Ectodermal cell (in vitro differentiated cells): Measurements from ENCODE around the gene SDK2.

ENCODE experiments used
- H3K27ac ChIP-seq: 2 replicates; pipeline ENCODE4 v1.7.0; 2013; ENCODE audit warnings: mild to moderate bottlenecking, low read depth, low read length; ENCODE audit not compliant: insufficient read depth, poor library complexity, severe bottlenecking
- H3K27me3 ChIP-seq: 2 replicates; pipeline ENCODE4 v1.7.0; 2013; ENCODE audit warnings: mild to moderate bottlenecking, low read length; ENCODE audit not compliant: insufficient read depth, control insufficient read depth, poor library complexity, severe bottlenecking
- H3K36me3 ChIP-seq: one replicate; pipeline ENCODE4 v1.7.0; 2013; ENCODE audit warnings: low read length; ENCODE audit not compliant: control insufficient read depth, insufficient read depth
- H3K4me1 ChIP-seq: one replicate; pipeline ENCODE4 v1.7.0; 2013; ENCODE audit warnings: low read length; ENCODE audit not compliant: control insufficient read depth, insufficient read depth
- H3K4me3 ChIP-seq: 2 replicates; pipeline ENCODE4 v1.7.0; 2013; ENCODE audit warnings: low read depth, low read length, control low read depth; ENCODE audit not compliant: insufficient read depth
- H3K9me3 ChIP-seq: 2 replicates; pipeline ENCODE4 v1.7.0; 2013; ENCODE audit warnings: mild to moderate bottlenecking, low read length, moderate library complexity; ENCODE audit not compliant: control insufficient read depth
- WGBS, 2 experiments: methylation state at CpG; one replicate each; pipeline ENCODE4 v1.1.7; 2013; ENCODE audit warnings: missing lambda C conversion rate in 2 of 2; 5-methylcytosine and 5-hydroxymethylcytosine counted together

Gene SDK2

DNA sequence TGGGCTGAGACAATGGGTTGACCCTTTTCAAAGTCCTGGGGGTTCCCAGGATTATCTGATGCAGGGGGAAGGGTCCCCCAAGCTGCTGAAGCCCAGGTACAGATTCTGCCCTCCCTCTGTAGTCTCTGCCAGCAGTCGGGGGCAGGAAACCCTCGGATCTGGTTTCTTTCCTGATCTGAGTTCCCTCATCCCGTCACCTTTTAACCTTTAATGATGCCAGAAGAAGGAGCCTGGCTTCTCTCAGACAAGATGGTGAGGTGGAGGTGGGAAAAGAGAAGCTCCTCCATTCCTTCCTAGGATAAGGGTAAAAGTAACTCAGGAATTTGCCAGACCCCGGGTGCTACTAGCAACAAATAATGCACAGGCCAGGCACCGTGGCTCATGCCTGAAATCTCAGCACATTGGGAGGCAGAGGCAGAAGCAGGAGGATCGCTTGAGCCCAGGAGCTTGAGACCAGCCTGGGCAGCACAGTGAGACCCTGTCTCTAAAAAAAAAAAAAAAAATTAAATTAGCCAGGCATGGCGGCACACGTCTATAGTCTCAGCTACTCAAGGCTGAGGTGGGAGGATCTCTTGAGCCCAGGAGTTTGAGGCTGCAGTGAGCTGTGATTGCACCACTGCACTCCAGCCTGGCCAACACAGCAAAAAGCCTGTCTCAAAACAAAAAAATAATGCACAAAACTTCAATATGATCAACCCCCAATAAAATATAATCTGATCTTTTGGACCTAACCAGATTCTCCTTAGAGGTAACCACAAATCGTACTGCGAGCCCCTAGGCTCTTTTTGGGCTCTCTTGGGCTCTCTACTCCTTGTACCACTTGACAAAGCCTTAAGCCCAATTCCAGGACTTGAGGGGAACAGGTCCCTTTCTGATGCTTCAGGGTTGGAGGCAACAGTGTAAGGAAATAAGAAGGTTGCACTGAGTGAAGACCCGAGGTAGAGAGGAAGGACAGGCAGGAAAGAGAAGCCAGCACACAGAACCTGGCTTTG is 338.1 kb downstream of the SDK2 start:
- Histone ChIP-seq H3K4me1 (peaks cover 27% of the 10 kb centered on the region), H3K27me3 (no peaks in the 10 kb centered on the region), H3K36me3 (no peaks in the 10 kb centered on the region), H3K4me3 (no peak overlapping the region), H3K27ac (no peak overlapping the region), H3K9me3 (no peaks in the 10 kb centered on the region)
- WGBS, 2 experiments = 85 to 88% methylated on average over 11 of the region's 11 CpGs

DNA sequence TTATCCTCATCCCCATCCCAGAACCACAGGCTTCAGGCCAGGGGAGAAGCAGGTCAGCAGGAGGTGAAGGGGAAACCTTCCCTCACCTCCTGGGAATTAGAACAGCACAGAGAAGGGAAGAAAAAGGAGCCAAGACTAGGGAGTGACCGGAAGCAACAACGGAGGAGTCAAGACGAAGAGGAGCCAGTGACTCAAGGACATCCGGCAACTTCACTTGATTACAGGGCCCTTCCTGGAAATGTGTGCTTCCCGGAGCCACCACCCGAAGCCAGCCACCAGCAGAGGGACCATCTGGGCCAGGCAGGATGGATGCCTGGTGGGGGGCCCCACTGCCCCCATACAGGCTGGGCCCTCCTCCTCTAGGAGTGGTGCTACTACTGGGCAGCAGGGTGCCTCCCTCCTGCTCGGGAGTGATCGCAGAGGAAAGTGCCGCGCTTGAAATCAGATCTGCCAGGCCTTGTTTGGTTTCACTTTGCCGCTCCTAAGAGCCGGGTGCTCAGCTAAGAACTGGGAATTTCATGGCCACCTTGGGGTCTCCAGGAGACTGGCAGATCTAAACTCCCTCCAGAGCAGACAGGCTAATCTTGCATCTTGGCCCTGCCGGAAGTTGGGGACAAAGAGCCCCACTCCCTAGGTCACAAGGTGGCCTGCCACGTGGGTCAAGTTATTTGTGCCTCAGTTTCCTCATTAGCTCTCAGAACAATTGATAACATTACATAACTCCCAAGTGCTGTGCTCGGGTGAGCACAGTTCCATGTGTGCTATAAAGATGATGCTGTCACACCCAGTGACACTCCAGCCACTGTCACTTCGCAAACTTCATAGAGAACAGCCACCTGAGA is 339.1 kb downstream of the SDK2 start:
- H3K4me3 ChIP-seq = no peak overlapping the region
- H3K27ac ChIP-seq = peak overlapping the region; percentile 50
- peaks cover 24% of the 10 kb centered on the region for H3K4me1 ChIP-seq

DNA sequence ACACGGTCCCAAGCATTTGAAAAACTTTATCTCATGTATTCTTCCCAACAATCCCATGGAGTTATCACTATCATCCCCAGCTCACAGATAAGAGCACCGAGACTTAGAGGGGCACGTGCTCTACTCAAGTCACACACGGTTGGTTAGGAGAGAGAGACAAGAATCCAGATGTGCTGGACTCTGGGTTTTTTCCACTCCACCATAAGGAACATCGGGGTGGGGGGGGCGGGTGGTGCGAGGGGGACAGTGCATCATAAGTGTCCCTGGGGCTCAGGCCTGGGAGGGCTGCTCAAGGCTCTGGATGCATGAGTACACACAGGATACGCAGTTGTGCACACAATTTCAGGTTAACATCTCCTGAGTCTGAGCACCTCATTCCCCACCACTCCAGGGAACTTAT is 339.8 kb downstream of the SDK2 start:
- no peak overlapping the region for H3K27ac ChIP-seq

More for the DNA sequence above, 339.1 kb downstream of the SDK2 start:
- no peaks in the 10 kb centered on the region for H3K9me3 ChIP-seq
- 44 to 47% methylated on average over 16 of the region's 16 CpGs for whole genome bisulfite sequencing, 2 experiments
- H3K36me3 ChIP-seq = no peaks in the 10 kb centered on the region
- H3K27me3 ChIP-seq = no peaks in the 10 kb centered on the region

DNA sequence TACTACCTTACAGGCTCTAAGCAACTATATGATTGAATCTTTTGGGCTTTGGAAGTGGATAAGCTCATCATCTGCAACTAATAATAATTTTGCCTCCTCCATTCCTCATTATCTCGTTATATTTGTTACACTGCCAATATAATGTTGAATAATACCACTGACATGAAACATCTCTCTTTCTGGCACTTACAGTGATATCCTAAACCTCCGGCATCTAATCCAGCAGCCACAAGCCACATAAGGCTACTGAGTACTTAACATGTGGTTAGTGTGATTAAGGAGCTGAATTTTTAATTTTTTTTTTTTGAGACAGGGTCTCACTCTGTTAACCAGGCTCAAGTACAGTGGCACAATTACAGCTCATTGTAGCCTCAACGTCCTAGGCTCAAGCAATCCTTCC is 342.1 kb downstream of the SDK2 start:
- no peak overlapping the region for H3K4me3 ChIP-seq
- no peaks in the 10 kb centered on the region for H3K9me3 ChIP-seq
- 92 to 95% methylated on average over 3 of the region's 3 CpGs for WGBS, 2 experiments
- H3K27me3 ChIP-seq = no peaks in the 10 kb centered on the region
- peaks cover 21% of the 10 kb centered on the region for H3K4me1 ChIP-seq
- no peaks in the 10 kb centered on the region for H3K36me3 ChIP-seq
- H3K27ac ChIP-seq = no peak overlapping the region

More for the DNA sequence above, 339.8 kb downstream of the SDK2 start:
- no peaks in the 10 kb centered on the region for H3K27me3 ChIP-seq
- WGBS, 2 experiments = 94 to 95% methylated on average over 8 of the region's 8 CpGs
- no peaks in the 10 kb centered on the region for H3K9me3 ChIP-seq
- no peaks in the 10 kb centered on the region for H3K36me3 ChIP-seq
- no peak overlapping the region for H3K4me3 ChIP-seq
- peaks cover 17% of the 10 kb centered on the region for H3K4me1 ChIP-seq

DNA sequence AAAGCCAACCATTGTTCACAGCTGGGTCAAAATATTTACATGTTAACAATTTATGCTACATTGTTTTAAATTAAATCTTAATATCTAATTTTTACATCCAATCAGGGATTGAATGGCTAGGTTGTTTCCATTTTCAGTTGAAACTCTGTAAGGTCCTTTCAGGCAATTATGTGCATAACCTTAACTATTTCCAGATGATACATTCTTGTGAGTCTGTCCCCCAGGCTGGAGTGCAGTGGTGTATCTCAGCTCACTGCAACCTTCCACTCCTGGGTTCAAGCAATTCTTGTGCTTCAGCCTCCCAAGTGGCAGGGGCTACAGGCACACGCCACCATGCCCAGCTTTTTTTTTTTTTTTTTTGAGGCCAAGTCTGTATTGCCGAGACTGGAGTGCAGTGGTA is 342.9 kb downstream of the SDK2 start:
- Histone ChIP-seq H3K27ac (no peak overlapping the region), H3K4me1 (peaks cover 21% of the 10 kb centered on the region)
- 96 to 98% methylated on average over 2 of the region's 2 CpGs for WGBS, 2 experiments

DNA sequence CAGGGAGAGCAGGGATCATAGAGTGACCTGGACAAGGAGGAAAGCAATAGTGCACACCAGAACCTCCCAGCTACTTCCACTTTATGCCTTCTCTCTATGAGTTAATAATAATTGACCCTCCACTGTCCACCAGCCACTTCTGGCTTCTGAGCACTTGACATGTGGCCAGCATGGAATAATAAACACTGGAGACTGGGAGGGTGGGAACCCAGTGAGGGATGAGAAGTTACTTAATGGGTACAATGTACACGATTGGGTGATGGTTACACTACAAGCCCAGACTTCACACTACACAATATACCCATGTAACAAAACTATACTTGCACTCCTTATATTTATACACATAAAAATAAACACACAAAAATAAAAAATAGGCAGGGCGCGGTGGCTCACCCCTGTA is 343.9 kb downstream of the SDK2 start:
- H3K27ac ChIP-seq = no peak overlapping the region
- no peaks in the 10 kb centered on the region for H3K27me3 ChIP-seq
- no peaks in the 10 kb centered on the region for H3K36me3 ChIP-seq
- 91 to 94% methylated on average over 3 of the region's 3 CpGs for WGBS, 2 experiments
- no peak overlapping the region for H3K4me3 ChIP-seq
- H3K4me1 ChIP-seq = peaks cover 14% of the 10 kb centered on the region
- no peaks in the 10 kb centered on the region for H3K9me3 ChIP-seq

More for the DNA sequence above, 342.9 kb downstream of the SDK2 start:
- no peaks in the 10 kb centered on the region for H3K27me3 ChIP-seq
- H3K4me3 ChIP-seq = no peak overlapping the region
- no peaks in the 10 kb centered on the region for H3K36me3 ChIP-seq
- H3K9me3 ChIP-seq = no peaks in the 10 kb centered on the region

DNA sequence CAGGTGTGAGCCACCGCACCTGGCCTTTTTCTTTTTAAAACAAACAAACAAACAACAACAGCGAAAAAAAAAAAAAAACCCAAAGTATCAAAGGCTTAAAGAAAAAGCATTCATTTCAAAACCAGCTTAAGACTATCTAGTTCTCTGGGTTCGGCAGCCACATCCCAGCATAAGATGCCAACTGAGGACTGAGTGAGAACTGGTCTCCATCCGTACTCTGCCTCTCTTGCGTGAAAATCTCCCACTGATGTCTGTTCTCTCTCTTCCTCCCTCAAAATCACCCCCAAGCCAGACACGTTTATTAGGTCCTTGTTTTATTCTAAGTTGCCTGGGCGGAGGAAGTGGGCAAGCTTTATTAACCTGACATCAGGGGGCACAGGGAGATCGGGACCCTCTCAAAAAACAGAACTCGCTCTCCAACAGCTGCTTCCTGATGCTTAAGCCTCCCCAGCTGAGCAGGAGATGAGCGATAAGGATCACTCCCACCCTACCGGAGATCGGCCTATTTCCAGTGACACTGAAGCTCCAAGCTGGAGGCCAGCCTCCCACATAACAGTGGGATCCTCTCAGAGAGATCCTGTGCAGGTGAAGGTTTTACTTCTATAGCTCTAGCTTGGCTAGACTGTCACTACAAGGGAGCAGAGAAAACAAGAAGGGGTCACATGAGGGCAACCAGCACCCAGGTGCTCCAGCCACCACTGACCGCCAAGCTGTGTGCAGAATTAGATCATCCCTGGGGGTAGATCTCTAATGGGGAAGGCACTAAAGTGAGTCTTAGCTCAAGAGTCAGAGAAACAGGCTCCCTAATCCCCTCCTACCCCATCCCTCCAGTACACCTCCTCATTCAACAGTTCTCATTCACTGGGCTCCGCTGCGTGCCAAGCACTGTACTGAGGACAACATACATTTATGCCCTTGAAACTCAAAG is 346.0 kb downstream of the SDK2 start:
- Histone ChIP-seq H3K27ac (no peak overlapping the region), H3K4me3 (no peak overlapping the region), H3K36me3 (no peaks in the 10 kb centered on the region), H3K4me1 (peaks cover 6% of the 10 kb centered on the region), H3K27me3 (no peaks in the 10 kb centered on the region), H3K9me3 (no peaks in the 10 kb centered on the region)
- WGBS, 2 experiments = 78 to 82% methylated on average over 15 of the region's 15 CpGs

DNA sequence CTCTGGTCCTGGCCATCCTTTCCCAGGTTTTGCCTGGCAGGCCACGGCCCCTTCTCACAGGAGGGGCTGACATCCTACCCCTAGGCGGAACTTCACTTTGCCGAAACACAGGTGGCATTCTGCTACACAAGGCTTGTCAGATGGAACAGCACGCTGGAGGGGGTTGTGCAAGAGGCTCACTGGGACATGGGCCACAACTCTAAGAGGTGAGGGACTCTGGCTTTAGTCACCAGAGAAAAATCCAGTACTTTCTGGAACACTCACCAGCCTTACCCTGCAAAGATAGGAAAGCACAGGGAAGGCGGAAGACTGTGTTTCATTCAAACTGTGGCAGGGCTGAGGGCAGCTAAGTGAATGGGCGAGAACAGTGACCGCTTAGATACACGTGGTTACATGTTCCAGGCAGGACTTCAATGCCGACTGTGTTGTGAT is 350.7 kb downstream of the SDK2 start:
- no peak overlapping the region for H3K4me3 ChIP-seq
- H3K4me1 ChIP-seq = peaks cover 6% of the 10 kb centered on the region
- no peaks in the 10 kb centered on the region for H3K9me3 ChIP-seq
- H3K27me3 ChIP-seq = no peaks in the 10 kb centered on the region
- H3K36me3 ChIP-seq = no peaks in the 10 kb centered on the region
- 87 to 90% methylated on average over 9 of the region's 9 CpGs for WGBS, 2 experiments
- H3K27ac ChIP-seq = no peak overlapping the region

DNA sequence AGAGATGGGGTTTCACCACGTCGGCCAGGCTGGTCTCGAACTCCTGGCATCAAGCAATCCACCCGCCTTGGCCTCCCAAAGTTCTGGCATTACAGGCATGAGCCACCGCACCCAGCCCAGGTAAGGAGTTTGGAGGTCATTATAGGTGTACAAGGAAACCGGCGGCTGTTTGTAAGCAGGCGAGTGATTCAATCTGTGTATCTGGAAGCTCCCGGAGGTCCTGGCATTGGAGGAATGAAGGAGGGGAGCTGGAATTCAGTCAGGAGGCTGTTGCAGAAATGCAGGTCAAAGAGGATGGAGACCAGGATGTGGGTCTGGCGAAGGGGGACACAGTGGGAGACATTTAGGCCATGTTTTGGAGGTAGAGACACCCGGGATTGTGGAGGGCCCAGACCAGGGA is 351.2 kb downstream of the SDK2 start:
- no peaks in the 10 kb centered on the region for H3K27me3 ChIP-seq
- no peaks in the 10 kb centered on the region for H3K9me3 ChIP-seq
- H3K4me1 ChIP-seq = peaks cover 3% of the 10 kb centered on the region
- 93% methylated on average over 11 of the region's 11 CpGs for WGBS, 2 experiments
- no peak overlapping the region for H3K27ac ChIP-seq
- H3K4me3 ChIP-seq = no peak overlapping the region
- H3K36me3 ChIP-seq = no peaks in the 10 kb centered on the region
